Measurements from ENCODE around the gene GSTO1.
A peak's percentile ranks its signal among the peaks of the same experiment; 100 is the strongest.

GSTO1 gene

DNA sequence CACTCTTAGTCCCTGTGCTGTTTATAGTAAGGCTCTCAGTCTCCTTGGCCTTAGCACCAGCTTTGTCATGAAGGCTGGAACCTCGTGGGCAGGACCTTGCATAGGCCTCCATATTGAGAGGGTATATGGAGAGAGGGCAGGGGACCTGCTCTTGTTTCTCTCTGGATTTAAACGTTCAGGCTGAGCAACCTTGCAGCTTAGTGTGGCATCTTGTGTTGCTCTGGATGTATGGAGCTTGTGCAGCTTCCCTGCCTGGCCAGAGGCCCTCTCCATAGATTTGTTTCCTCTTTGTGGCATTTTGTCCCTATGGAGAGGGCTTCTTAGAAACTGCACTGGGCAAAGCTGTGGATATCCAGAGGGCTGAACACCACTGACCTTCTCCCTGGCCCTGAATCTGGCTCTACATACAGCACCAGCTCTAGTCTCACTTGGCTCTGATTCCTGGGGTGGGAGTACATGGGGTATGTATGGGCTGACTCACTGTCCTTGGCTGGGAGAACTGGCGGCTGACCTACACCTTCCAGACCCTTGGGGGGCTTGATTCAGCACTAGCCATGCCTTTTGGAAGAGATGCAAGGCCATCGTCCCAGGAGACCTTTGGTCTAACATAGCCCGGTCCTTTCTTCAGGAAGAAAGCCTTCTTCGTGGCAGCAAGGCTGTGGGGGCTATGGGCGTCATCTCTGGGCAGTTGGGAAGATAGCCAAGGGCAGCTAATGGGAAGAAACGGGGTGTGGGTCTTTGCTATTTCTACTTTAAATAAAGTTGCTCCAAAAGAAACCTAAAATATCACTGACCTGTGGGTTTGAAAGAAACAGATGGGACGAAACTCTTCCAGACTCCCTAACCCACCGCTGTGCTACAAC is 53.1 kb downstream of the GSTO1 start:
- no peak for DNase-seq

DNA sequence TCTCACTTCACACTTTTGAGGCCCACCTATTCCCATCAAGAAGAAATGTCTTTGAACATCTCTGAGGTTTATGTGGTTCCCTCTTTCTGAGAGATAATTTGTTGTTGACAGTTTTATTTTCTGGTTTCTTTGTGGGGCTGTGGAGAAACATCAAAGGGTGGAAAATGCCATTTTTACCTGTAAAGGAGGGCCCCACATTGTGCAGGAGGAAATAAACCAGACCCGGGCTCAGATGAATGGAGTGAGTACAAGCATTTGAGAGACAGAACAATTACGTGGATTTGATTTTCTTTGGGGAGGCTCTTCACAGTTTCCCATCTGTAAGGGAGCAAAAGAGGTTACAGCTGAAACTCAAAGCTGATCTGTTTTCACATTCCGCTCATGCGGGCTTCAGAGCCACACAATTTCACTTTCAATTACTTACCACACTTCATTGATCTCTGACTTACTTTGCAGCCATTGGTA is 53.8 kb downstream of the GSTO1 start:
- DNase-seq, result peak; percentile 56

DNA sequence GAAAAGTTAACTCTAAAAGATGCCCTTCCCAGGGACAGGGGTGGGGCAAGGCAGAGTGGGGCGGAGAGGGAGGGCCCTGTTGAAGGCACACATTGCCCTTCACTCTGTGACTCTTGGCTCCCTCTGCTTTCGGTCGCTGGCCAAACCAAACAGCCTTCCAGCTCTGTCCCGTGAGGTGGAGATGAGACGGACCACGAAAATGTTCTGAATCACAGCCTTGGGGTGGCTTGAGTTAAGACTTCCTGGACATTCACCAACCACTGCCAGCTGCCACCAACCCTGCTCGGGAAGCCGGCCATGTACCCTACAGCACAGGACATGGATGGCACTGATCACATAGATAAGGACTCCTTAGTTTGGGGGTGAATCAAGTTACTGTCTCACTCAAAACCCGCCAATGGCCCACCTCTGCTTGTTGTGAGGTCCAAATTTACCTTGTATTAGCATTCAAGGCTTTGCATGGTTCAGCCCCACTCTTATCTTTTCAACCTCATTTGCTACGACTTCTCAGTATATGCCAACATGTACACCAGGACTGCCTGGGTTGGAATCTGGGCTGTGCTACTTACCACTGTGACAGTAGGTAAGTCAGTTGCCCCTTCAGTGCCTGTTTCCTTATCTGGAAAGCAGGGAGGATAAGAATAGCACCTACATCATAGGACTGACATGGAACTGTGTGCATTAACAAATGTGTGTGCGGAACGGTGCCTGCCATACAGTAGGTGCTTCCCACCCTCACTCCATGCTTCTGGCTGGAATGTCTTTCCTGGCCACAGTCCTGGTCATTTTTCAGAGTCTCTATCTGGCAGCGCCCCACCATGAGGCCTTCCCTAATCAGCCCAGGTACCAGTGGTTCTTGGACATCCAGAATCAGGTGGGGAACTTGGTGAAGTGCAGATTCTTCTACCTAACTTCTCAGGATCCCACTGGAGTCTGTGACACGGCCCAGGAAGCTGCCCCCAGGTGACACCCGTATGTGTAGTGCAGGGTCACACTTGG is 55.6 kb downstream of the GSTO1 start:
- no peak for DNase-seq

DNA sequence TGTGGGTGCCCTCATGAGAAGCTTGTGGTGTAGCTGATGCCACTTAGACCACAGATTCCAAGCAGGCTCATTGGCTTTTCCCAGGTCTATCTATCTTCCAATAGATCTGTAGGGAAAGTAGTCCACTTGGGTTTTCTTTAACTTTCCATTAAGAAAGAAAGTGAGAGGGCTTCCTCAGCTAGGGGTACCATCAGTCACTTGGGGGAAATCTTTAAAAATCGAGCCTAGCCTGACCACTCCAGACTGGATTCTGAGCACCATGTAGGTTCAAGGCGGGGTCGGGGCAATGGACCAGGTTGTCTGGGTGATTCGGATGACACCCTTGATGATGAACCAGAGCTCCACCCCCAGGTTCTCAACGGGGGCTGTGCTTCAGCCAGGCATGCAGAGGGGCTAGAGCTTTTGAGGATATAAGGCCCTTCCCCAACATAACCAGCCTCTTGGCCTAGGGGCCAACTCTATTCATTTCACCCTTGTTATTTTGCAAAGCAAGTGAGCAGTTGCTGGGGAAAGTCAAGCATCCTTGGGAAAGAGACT is 56.6 kb downstream of the GSTO1 start:
- DNase-seq, result no peak

DNA sequence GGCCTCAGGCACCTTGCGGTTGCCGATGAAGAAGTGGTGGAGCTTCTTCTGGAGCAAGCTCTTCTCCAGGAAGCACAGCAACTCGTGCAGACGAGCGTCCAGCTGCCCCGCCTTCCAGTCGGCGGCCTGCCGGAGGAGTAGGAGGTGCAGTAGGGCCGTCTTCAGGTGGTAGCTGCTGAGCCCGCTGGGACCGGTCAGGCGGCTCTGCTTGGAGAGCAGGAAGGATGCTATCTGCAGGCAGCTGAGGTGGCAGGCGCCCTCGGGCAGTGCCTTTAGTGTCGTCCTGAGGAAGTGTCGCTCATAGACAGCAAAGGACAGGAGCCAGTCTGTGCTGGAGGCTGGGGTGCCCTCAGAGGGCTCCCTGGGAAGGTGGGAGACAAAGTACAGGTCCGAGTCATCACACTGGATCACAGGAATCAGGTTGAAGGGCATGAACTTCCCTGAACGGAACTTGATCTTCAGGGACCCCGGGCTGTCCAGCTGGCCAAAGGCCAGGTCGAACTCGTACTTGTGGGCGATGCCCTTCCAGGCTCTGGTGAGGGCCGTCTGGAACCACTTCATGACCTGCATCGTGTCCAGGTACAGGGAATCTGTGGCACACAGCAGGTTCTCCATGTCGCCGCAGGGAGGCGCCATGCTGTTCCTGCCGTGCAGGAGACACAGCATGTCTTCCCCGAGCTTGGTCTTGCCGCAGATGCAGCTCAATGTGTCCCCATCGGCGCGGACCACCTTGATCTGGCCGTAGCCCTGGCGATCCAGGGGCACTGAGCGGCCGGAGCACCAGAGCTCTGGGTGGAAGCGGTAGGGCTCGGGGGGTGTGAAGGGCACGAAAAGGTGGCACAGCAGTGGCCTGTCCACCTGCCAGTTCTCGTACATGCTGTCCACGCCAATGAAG is 60.1 kb downstream of the GSTO1 start:
- no peak for DNase-seq

DNA sequence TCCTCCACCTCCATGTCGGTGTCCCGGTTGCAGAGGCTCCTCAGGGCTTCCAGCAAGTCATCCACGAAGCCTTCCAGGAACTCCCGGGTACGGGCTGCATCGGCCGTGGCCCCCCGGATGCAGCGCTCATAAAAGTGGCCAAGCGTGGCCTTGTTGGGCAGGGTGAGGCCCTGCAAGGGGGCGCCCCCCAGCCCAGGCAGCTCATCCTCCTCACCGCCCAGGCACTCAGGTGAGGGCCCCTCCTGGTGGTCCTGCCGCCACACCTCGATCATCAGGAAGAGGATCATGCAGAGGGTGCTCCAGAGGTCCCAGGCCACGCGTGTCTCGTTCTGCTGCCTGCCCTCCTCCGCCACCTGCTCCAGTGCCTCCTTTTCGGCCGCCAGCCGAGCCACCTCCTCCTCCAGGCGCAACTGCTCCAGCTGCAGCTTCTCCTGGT is 60.8 kb downstream of the GSTO1 start:
- no peak for DNase-seq

DNA sequence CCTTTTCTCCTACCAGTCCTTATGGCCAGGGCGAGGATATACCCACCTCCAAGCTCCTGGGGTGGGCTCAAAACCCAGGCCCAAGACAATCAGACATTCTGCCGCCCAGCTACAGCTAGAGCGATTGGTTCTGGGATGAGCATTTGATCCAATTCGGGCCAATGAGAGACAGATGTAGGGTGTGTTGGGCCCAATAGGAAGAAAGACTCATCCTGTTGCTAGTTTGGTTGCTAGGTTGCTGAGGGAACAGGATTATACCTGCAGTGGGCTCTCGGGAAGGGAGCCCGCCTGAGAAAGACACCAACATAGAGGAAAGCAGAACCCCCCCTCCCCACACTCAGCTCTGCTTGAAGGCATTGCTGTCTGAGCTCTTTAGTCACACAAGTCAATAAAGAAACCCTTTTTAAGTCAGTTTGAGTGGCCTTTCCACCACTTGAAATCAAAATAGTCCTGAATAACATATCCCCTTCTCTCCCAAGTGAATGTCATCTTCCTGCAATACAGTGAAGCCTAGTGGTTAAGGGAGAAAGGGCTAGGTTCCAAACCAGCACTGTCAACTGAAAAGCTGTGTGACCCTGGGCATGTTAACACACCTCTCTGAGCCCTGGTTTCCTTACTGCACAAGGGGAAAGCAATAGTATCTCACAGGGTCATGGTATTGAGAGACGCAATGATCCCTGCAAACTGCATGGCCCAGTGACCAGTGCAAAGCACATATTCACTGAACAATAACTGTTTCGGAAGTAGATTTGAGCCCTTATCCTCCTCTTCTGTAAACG is 61.8 kb downstream of the GSTO1 start:
- DNase-seq, result no peak
